ENCODE results near the gene TRIP6.
"Not testable (repeated sequence)": the region's sequence is repeated elsewhere in the genome, so short reads cannot be mapped to it uniquely, and the experiment has no call there.

TRIP6 gene

GRCh38 chr7:100836812-100837098 lies 30.4 kb upstream of the TRIP6 start:
- in situ Hi-C loops (cut with MboI; ENCODE audit: low sequenced_read_pairs), result loop anchor here (25.0 kb wide), 1 partner anchor 124 kb away; the partner anchor contains the start of genes EPO and POP7

GRCh38 chr7:100837099-100837836 lies 29.9 kb upstream of the TRIP6 start:
- in situ Hi-C loops (cut with MboI; ENCODE audit: low sequenced_read_pairs), result loop anchor here (25.0 kb wide), 1 partner anchor 125 kb away; the partner anchor contains the start of genes EPO and POP7

DNA sequence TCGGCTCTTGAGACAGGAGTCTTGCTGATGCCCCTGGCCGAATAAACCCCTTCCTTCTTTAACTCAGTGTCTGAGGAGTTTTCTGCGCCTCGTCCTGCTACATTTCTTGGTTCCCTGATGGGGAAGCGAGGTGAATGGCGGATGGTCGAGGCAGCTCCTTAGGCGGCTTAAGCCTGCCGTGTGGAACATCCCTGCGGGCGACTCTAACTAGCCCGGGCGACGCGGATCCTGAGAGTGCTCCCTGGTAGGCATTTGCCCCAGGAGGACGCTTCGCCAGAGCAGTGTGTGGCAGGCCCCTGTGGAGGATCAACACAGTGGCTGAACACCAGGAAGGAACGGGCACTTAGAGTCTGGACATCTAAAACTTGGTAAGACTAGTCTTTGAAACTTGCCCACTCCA lies 27.8 kb upstream of the TRIP6 start:
- in situ Hi-C loops (cut with MboI; ENCODE audit: low sequenced_read_pairs), result loop anchor here (25.0 kb wide), 1 partner anchor 127 kb away; the partner anchor contains the start of genes EPO and POP7

DNA sequence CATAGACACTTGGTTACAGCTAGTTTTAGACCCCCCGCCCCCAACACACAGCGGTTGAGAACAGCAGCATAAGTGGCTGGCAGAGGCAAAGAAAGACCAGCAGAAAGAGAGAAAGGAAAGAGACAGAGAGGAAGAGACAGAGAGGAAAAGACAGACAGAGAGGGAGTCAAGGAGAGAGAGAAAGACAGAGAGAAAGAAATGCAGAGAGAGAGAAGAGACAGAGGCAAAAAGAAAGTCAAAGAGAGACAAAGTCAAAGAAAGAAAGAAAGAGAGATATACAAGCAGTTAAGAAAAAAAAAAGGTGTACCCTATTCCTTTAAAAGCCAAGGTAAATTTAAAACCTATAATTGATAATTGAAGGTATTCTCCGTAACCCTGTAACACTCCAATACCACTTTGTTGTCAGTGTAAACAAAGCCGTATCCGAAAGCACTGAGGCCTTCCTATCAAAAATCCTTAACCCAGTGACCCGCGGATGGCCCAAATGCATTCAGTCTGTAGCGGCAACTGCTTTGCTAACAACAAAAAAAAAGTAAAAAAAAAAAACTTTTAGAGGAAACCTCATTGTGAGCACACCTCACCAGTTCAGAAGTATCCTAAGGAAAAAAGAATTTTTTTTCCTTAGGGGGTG lies 26.6 kb upstream of the TRIP6 start:
- in situ Hi-C loops (cut with MboI; ENCODE audit: low sequenced_read_pairs), result loop anchor here (25.0 kb wide), 1 partner anchor 128 kb away; the partner anchor contains the start of genes EPO and POP7

- in situ Hi-C loops (cut with MboI; ENCODE audit: low sequenced_read_pairs), result loop anchor here (25.0 kb wide), 1 partner anchor 135 kb away; the partner anchor contains the start of genes EPO and POP7
Measured at GRCh38 chr7:100847360-100847759, 19.8 kb upstream of the TRIP6 start.

- in situ Hi-C loops (cut with MboI; ENCODE audit: low sequenced_read_pairs), result no loop called here
Measured at GRCh38 chr7:100852048-100852872, 14.9 kb upstream of the TRIP6 start, which contains the start of gene SLC12A9. TSS of gene SLC12A9 (plus strand) at chr7:100852713. CDS start at chr7:100854198, 1,485 bp downstream.

GRCh38 chr7:100854146-100854895 lies 12.9 kb upstream of the TRIP6 start:
- in situ Hi-C loops (cut with MboI; ENCODE audit: low sequenced_read_pairs), result no loop called here

DNA sequence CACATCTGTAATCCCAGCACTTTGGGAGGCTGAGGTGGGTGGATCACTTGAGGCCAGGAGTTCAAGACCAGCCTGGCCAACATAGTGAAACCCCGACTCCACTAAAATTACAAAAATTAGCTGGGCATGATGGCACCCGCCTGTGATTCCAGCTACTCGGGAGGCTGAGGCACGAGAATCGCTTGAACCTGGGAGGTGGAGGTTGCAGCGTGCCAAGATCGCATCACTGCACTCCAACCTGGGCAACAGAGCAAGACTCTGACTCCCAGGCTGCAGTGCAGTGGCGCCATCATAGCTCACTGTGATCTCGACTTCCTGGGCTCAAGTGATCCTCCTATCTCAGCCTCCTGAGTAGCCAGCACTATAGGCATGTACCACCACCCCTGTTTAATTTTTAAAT lies 12.3 kb upstream of the TRIP6 start:
- in situ Hi-C loops (cut with MboI; ENCODE audit: low sequenced_read_pairs), result not testable (repeated sequence)

- in situ Hi-C loops (cut with MboI; ENCODE audit: low sequenced_read_pairs), result no loop called here
Measured at GRCh38 chr7:100855515-100855914, 11.7 kb upstream of the TRIP6 start.

GRCh38 chr7:100856871-100857282 lies 10.3 kb upstream of the TRIP6 start:
- in situ Hi-C loops (cut with MboI; ENCODE audit: low sequenced_read_pairs), result no loop called here

- in situ Hi-C loops (cut with MboI; ENCODE audit: low sequenced_read_pairs), result no loop called here
Measured at GRCh38 chr7:100859856-100860255, 7.3 kb upstream of the TRIP6 start.

DNA sequence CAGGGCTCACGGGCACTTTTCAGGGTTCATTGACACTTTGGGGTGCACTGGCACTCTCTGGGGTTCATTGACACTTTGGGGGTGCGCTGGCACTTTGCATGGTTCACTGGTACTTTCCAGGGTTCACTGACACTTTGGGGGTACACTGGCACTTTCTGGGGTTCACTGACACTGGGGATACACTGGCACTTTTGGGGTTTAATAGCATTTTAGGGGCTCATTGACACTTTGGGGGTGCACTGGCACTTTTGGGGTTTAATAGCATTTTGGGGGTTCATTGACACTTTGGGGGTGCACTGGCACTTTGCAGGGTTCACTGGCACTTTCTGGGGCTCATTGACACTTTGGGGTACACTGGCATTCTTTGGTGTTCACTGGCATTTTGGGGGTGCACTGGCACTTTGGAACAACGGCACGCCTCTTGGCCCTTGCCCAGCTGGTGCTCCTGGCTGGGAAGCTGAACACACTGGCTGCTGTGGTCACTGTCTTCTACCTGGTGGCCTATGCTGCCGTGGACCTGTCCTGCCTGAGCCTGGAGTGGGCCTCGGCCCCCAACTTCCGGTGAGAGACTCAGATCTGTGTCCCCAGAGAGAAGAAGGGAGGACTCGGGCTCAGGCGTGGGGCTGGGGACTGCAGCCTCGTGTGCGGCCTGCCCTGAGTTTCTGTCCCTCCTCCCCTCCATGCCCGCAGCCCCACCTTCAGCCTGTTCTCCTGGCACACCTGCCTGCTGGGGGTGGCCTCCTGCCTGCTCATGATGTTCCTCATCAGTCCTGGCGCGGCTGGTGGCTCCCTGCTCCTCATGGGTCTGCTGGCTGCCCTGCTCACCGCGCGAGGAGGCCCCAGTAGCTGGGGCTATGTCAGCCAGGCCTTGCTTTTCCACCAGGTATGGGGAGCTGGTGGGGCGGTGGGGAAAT lies 6.2 kb upstream of the TRIP6 start:
- in situ Hi-C loops (cut with MboI; ENCODE audit: low sequenced_read_pairs), result no loop called here

DNA sequence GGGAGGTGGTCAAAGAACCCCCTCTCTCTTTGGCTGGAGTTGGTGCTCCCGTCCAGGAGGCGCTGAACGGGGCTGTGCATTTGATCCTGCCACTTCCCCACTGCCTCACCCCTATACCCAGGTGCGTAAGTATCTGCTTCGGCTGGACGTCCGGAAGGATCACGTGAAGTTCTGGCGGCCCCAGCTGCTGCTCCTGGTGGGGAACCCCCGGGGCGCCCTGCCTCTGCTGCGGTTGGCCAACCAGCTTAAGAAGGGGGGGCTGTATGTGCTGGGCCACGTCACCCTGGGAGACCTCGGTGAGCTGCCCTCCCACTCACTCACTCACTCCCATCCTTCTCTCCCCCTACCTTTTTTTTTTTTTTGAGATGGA lies 5.6 kb upstream of the TRIP6 start:
- in situ Hi-C loops (cut with MboI; ENCODE audit: low sequenced_read_pairs), result no loop called here

DNA sequence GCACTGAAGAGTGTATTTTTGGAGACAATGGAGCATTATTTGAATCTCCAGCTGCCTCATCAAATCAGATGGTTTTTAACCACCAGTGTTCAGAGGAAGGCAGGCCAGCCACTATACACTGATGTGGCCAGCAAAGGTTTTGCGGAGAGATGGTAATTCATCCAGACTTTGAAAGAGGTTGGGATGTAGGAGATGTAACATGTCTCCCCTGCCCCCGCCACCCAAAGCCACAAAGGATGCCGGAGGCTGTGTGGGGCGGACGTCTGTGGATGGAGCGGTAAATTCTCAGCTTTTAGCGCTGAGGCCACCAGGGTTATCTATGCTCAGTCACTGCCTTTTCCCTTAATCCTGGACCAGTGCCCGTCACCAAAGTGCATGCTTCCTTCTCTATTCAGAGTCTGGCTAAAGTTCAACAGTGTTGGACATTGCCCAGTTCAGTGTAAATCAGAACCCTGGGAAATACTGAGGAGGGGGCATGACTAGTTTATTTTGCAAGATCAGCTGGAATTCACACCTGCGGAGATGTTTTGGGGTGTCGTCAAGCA lies 3.7 kb upstream of the TRIP6 start:
- in situ Hi-C loops (cut with MboI; ENCODE audit: low sequenced_read_pairs), result no loop called here

DNA sequence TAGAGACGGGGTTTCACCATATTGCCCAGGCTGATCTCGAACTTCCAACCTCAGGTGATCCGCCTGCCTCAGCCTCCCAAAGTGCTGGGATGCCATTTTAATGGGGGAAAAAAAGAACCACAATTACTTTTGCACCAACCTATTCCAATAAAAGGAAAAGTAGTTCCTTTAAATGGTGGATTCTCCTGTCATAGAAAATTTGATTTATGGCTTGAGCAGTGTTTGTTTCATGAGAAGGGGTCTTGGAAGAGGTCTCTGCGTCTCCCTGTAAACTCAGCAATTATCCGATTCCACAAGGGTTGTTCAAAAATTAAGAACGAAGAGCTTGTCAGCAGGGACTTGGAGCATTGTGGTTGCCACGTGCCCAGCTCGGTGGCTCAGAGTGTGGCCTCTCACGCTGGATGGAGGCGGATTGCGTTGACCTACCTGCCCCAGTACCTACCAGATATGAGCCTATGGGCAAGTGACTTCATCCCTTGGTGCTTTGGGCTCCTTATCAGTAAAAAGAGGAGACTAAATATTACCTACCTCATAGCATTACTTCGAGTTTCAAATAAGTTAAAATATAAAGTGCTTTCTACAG lies 2.8 kb upstream of the TRIP6 start:
- in situ Hi-C loops (cut with MboI; ENCODE audit: low sequenced_read_pairs), result no loop called here

DNA sequence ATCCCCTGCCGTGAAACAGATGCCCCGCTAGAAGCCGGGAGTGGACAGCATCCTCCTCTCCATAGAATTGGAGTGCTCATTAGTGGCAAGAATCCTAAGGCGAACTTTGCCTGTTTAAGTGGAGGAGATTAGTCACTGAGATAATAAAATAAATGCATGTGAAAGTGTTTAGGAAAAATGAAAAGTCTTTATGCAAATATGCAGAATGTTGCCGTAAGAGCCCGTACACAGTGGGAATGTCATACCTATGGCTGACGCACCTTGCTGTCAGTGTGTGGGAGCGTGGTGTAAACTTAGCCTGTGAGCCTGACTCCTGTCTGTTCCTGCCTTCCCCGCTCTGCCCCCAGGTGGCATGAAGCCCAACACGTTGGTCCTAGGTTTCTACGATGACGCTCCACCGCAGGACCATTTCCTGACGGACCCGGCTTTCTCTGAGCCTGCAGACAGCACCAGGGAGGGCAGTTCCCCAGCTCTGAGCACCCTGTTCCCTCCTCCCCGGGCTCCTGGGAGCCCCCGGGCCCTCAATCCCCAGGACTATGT lies 1.7 kb upstream of the TRIP6 start:
- in situ Hi-C loops (cut with MboI; ENCODE audit: low sequenced_read_pairs), result no loop called here

DNA sequence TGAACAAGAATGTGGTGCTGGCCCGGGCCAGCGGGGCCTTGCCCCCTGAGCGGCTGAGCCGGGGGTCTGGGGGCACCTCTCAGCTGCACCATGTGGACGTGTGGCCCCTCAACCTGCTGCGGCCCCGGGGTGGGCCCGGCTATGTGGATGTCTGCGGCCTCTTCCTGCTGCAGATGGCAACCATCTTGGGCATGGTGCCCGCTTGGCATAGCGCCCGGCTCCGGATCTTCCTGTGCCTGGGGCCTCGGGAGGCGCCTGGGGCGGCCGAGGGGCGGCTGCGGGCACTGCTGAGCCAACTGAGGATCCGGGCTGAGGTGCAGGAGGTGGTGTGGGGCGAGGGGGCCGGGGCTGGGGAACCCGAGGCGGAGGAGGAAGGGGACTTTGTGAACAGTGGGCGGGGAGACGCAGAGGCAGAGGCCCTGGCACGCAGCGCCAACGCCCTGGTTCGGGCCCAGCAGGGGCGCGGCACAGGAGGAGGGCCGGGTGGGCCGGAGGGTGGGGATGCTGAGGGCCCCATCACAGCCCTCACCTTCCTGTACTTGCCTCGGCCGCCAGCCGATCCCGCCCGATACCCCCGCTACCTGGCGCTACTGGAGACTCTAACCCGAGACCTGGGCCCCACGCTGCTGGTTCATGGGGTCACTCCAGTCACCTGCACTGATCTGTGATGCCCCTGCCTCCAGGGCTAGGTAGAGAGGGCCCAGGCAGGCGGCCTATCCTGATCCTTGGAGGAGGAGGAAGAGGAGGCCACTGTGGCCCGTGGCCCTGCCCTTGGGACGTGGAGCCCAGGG lies 1.1 kb upstream of the TRIP6 start:
- in situ Hi-C loops (cut with MboI; ENCODE audit: low sequenced_read_pairs), result no loop called here

- in situ Hi-C loops (cut with MboI; ENCODE audit: low sequenced_read_pairs), result no loop called here
Measured at GRCh38 chr7:100866729-100867039, 503 bp upstream of the TRIP6 start.

Measured in hTERT RPE-1 (cell line).